GM13976 (cell line): ENCODE data around the gene SLC16A10.

Experiments
- DNase-seq: peaks from one replicate; pipeline ENCODE4 v3.0.0; 2012; ENCODE audit warnings: low spot score
- in situ Hi-C: fragments of 300-500 bp; cut with MboI; formaldehyde crosslinking; loops from one replicate; pipeline ENCODE4 v1.12.0; 2022; ENCODE audit warnings: low sequenced_read_pairs, mixed read lengths, inconsistent platforms; ENCODE audit not compliant: unreplicated experiment
- TF ChIP-seq, protein P1 (sequence below): IDR thresholded peaks from 2 replicates; pipeline ENCODE4 v1.5.1; 2012; ENCODE audit warnings: borderline replicate concordance, mild to moderate bottlenecking; ENCODE audit not compliant: insufficient read depth; ENCODE audit errors: extremely low read depth, missing control alignments, control extremely low read depth

Gene SLC16A10

DNA sequence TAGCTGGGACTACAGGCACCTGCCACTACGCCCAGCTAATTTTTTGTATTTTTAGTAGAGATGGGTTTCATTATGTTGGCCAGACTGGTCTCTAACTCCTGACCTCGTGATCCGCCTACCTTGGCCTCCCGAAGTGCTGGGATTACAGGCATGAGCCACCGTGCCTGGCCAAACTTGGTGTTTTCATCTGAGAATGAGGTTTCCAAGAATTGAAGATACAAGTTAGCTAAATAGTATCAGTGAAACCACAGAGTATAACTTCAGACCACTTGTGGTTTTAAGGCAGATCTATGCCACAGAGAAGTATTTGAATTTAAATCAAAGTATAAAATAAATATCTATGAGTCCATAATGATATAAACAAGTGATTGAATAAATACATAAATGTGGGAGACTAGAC lies 70.1 kb downstream of the SLC16A10 start:
- TF ChIP-seq, protein P1, sequence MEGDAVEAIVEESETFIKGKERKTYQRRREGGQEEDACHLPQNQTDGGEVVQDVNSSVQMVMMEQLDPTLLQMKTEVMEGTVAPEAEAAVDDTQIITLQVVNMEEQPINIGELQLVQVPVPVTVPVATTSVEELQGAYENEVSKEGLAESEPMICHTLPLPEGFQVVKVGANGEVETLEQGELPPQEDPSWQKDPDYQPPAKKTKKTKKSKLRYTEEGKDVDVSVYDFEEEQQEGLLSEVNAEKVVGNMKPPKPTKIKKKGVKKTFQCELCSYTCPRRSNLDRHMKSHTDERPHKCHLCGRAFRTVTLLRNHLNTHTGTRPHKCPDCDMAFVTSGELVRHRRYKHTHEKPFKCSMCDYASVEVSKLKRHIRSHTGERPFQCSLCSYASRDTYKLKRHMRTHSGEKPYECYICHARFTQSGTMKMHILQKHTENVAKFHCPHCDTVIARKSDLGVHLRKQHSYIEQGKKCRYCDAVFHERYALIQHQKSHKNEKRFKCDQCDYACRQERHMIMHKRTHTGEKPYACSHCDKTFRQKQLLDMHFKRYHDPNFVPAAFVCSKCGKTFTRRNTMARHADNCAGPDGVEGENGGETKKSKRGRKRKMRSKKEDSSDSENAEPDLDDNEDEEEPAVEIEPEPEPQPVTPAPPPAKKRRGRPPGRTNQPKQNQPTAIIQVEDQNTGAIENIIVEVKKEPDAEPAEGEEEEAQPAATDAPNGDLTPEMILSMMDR: no peak
- no peak for DNase-seq
- in situ Hi-C loops: no loop called here

DNA sequence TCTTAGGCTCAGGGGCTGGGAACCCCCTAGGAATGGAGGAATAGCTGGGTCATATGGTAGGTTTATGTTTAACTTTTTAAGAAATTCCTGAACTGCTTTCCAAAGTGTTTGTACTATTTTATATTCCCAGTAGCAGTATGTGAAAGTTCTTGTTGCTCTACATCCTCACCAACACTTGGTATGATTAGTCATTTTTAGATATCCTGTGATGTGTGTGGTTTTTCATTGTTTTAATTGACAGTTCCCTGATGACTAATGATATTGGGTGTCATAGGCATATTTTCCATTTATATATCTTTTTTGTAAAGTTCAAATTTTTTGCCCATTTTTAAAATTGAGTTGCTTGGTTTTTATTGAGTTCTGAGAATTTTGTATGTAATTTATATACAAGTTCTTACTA lies 72.3 kb downstream of the SLC16A10 start:
- DNase-seq: no peak
- TF ChIP-seq, protein P1: no peak
- in situ Hi-C loops: no loop called here

DNA sequence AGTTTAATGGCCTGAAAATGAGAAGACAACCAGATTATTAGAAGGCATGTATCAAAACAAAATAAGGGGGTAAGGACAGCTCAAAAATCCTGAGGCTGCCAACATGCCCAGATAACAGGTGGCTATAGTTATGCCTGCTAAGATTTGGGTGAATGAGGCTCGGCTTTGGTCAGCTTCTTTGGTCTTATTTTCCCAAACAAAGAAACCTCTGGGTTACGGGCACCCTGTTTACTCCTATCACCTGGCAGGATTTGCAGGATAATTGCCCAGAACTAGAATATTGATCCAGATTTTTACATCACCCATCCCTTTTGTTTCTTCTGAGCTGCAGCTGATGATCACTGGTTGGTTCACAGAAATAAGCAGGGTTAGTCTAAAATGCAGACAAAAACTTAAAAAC lies 74.3 kb downstream of the SLC16A10 start:
- TF ChIP-seq, protein P1: no peak
- in situ Hi-C loops: no loop called here
- no peak for DNase-seq

DNA sequence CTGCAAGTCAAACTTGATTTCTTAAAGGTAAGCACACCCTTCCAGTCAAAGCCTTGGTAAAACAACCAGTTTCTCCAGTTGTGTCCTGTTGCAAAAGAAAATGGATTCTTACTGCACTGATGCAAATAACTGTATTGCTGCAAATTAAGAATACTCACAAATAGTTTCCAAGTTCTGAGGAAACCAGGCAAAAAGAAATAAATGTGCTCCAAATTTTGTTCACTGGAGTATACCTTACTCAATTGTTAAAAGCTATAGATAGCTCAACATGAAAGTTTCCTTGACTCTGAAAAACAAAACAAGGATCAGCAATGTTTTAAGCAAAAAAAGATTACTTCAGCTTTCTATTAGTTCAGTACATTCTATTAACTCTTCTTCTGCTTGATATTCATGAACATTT lies 75.2 kb downstream of the SLC16A10 start:
- DNase-seq: no peak
- in situ Hi-C loops: no loop called here
- TF ChIP-seq, protein P1: no peak

DNA sequence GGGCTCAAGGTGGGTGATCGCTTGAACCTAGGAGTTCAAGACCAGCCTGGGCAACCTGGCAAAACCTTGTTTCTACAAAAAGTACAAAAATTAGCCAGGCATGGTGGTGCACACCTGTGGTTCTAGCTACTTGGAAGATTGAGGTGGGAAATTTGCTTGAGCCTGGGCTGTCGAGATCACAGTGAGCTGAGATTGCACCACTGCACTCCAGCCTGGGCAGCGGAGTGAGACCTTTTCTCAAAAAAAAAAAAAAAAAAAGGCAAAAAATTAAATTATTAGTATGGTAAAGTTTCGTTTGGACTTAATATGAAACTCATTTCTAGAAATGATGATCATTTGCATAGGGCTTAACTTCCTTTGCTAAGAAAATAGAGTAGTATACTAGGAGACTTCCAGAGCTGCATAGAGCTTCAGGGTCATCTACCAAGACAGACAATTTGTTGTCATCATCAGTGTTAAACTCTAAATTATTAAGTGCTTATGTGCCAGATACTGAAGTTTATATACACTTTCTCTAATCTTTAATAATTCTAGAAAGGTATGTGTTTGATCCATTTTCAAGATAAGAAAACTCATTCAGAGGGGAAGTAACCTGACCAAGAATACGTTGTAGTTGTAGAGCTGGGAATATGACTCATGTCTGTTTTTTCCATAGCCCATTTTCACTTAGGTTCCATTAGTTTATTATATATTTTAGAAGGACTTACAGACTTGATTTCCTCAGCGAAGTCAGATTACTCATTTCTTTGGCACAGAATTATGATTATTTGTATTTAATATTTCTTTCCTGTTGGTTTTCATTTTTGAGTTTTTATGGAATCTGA lies 84.5 kb downstream of the SLC16A10 start:
- in situ Hi-C loops: no loop called here
- TF ChIP-seq, protein P1: no peak
- peak; percentile 44 for DNase-seq

DNA sequence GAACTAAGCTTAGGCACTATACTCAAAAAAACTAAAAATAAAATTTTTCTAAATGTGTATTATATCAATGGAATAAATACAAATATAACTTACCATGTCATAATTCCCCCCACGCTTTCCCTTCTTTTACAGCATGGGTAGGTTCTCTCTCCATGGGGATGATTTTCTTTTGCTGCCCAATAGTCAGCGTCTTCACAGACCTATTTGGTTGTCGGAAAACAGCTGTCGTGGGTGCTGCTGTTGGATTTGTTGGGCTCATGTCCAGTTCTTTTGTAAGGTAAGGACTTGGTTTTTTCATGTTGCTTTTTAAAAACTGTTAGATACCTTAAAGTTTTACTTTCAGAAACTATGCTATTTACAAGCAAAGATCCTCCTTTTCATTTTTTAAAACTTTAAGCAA lies 85.3 kb downstream of the SLC16A10 start:
- no peak for DNase-seq
- TF ChIP-seq, protein P1: no peak

More for the DNA sequence above, 85.3 kb downstream of the SLC16A10 start:
- in situ Hi-C loops: no loop called here
